Skeletal muscle cell (primary cell): Measurements from ENCODE around the gene FRAT1.
"Not testable (repeated sequence)": the region's sequence is repeated elsewhere in the genome, so short reads cannot be mapped to it uniquely, and the experiment has no call there.

Source experiments
- DNase-seq: peaks from one replicate; pipeline ENCODE4 v3.0.0-alpha.2; 2010; ENCODE audit warnings: low read depth
- H3K4me3 ChIP-seq: 2 replicates; pipeline ENCODE4 v1.5.1; 2011; ENCODE audit warnings: low read depth, mild to moderate bottlenecking, control low read depth, low read length, moderate library complexity

Gene FRAT1

DNA sequence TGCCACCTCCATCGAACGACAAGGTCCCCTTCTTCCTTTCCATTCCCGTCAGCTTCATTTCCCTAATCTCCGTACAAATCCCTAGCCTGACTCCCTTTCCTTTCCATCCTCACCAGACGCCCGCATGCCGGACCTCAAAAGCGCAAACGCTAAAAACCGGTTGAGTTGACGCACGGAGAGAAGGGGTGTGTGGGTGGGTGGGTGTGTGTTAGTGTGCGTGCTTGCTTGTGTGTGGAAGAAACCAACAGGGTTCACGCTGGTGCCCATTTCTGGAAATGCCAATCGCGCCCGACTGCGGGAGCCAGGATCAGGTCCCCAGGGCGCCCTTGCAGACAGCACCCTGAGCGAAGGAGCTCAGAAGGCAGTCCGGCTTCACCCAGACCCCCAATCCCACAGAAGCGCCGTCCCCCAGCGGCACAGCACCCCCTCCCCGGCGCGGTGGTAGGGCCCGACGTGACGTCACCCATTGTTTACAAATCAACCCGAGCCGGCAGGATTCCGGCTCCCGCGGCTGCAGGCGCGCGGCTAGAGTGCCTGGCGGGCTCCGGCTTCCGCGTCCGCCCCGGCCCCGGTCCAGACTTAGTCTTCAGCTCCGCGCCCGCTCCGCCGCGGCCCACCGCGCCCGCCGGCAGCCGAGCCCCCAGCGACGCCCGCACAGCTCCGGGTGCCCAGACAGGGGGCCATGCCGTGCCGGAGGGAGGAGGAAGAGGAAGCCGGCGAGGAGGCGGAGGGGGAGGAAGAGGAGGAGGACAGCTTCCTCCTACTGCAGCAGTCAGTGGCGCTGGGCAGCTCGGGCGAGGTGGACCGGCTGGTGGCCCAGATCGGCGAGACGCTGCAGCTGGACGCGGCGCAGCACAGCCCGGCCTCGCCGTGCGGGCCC is at the start of gene FRAT1:
TSS of gene FRAT1 (plus strand) at position 500 of the 880 bp plus-strand sequence. CDS start at position 683, 183 bp downstream.
- peak; percentile 78 for DNase-seq
- peak within 1 kb of the TSS; percentile 67 for H3K4me3 ChIP-seq

DNA sequence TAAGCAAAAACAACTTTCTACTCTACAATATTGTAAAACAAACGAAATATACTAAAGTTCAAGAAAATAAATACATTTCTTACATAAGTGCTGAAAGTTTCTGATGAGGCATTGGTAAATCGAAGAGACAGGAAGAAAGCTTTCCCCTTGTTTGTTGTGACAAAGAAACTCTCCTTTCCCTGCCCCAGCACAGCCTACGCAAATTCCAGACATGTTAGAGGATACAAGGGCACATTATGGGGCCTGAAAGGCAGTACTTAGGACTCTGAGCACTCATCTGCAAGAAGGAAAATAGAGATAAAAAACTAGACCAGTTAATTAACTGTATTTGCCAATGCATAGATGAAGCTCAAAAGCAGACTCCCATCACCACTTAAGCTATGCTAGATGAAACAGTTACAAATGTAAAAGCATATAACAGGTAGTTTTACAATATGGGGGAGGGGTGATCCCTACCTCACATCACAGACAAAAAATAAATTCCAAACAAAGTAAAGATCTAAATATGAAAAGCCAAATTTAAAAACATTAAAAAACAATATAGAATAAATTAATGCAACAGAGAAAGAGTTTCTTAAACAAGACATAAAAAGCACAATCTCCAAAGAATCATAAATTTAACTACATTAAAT is 48.4 kb upstream of the FRAT1 start:
- DNase-seq, result peak; percentile 6
- H3K4me3 ChIP-seq, result no peak overlapping the region

DNA sequence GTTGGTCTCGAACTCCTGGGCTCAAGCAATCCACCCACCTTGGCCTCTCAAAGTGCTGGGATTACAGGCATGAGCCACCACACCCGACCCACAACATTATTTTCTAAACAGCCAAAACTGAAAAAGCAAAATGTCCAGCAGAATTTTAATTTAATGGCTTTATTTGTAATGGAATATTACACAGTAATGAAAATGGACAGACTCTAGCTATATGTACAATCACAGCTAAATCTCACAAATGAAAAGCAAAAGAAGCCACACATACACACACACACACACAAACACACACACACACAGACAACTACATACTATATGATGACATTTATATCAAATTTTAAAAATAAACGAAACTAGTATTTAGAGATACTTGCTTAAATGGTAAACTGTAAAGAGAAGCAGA is 45.4 kb upstream of the FRAT1 start:
- H3K4me3 ChIP-seq, result no peak overlapping the region
- no peak for DNase-seq

DNA sequence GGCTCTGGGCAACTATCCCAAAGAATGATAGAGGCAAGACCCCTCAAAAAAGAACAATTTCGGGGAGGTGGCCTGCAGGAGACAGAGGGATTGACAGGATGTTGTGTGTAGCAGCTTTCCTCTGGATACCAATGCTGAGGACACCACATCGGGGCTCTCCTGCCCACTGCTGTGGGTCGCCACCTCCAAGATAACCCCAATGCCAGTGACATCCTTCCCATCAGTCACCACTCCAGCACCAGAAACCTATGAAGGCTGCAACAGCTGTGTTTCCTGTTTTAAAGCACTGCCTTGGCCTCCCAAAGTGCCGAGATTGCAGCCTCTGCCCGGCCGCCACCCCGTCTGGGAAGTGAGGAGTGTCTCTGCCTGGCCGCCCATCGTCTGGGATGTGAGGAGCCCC is 44.2 kb upstream of the FRAT1 start:
- no peak for DNase-seq
- H3K4me3 ChIP-seq, result no peak overlapping the region

- no peak for DNase-seq
- no peak overlapping the region for H3K4me3 ChIP-seq
Measured at GRCh38 chr10:97277551-97277950, 41.5 kb upstream of the FRAT1 start.

DNA sequence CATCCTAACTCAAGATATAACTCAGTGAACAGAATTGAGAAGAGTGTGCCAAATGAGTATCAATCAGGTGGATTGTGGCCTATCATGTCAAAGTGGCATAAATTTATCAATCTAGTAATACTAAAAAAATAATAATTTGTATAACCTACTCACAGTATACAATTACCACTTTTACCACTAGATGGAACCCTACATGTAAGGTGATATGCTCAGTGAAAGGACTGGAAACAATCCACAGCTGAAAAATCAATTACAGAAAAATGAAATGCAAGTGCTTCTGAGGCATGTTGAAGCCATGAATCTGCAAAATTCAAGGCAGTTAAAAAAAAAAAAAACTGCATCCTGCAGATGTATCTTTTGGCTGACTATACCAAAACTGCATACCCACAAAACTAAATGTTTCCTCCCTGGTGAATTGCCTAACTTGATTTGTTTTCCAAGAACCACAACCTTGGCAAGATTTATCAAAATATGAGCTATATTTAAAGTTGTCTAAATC is 40.5 kb upstream of the FRAT1 start:
- H3K4me3 ChIP-seq, result no peak overlapping the region
- DNase-seq, result peak; percentile 86

GRCh38 chr10:97279121-97279815 is 39.8 kb upstream of the FRAT1 start:
- no peak overlapping the region for H3K4me3 ChIP-seq
- no peak for DNase-seq

DNA sequence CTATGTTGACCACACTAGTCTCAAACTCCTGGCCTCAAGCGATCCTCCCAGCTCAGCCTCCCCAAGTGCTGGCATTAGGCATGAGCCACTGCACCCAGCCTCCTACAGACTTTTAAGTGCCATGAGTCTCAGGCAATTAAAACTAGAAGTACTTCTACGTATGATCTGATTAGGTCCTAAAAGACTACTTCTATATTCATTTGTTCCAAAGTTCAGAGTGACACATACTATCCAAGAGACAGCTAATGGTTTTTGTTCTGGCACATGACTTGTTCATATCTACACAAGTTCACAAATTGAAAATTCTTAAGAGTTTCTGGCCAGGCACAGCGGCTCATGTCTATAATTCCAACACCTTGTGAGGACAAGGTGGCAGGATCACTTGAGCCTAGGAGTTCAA is 38.3 kb upstream of the FRAT1 start:
- DNase-seq, result no peak
- H3K4me3 ChIP-seq, result no peak overlapping the region

- DNase-seq, H3K4me3 ChIP-seq: not testable (repeated sequence)
Measured at GRCh38 chr10:97290076-97290475, 29.0 kb upstream of the FRAT1 start.

DNA sequence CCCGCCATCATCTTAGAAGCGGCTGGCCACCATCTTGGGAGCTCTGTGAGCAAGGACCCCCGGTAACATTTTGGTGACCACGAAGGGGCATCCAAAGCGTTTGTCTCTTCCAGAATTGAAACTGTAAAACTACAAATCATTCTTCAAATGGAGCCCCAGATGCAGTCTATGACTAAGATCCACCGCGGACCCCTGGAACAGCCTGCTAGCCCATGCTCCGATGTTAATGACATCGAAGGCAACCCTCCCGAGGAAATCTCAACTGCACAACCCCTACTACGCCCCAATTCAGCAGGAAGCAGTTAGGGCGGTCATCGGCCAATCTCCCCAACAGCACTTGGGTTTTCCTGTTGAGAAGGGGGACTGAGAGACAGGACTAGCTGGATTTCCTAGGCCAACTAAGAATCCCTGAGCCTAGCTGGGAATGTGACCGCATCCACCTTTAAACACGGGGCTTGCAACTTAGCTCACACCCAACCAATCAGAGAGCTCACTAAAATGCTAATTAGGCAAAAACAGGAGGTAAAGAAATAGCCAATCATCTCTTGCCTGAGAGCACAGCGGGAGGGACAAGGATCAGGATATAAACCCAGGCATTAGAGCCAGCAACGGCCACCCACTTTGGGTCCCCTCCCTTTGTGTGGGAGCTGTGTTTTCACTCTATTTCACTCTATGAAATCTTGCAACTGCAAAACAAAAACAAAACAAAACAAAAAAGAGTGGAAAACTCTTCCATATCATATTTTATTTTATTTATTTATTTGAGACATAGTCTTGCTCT is 28.3 kb upstream of the FRAT1 start:
- H3K4me3 ChIP-seq, result peak overlapping the region; percentile 87
- DNase-seq, result not testable (repeated sequence)

- no peak for DNase-seq
- peak overlapping the region; percentile 87 for H3K4me3 ChIP-seq
Measured at GRCh38 chr10:97291357-97292096, 27.5 kb upstream of the FRAT1 start.

GRCh38 chr10:97292097-97292861 is 26.8 kb upstream of the FRAT1 start, which contains the start of gene ARHGAP19:
ARHGAP19 (minus strand) TSS chr10:97292637; CDS start chr10:97292627, 10 bp downstream.
- H3K4me3 ChIP-seq, result peak within 1 kb of the TSS; percentile 87
- DNase-seq, result peak; percentile 92

DNA sequence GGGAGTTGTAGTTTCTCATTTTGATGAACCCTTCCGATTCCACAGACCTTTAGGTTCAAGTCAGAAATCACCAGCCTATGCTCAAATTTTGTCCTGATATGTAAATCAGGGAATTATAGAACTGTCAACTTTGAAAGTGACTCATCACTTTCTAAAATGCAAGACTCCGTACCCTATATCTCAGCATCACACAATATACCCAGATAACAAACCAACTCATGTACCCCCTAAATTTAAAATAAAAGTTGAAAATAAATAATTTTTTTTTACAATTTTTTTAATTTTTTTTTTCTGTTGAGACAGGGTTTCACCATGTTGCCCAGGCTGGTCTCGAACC is 26.2 kb upstream of the FRAT1 start:
- no peak for DNase-seq
- H3K4me3 ChIP-seq, result no peak overlapping the region

DNA sequence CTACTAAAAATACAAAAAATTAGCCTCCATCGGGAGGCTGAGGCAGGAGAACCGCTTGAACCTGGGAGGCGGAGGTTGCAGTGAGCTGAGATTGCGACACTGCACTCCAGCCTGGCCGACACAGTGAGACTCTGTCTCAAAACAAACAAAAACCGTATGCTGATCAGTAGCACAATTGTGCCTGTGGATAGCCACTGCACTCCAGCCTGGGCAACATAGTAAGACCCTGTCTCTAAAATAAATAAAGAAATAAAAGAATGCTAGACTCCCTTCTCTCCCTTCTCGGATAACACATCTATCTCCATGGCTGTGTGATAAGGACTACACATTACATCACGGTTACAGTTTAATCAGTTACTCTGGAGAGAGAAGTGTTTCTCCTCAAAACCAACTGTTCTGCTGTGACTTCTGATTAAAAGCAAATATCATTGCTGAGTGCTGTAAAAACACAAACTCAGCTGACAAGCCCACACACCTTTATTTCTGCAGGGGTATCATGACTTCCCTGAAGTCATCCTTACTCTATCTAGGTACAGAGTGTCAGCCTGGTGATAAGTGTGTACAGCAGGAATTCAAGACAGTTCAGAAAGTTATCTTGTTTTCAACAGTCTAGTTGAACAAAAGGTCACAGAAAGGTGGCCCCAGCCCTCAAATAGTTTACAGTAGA is 21.4 kb upstream of the FRAT1 start:
- H3K4me3 ChIP-seq, result no peak overlapping the region
- DNase-seq, result no peak

DNA sequence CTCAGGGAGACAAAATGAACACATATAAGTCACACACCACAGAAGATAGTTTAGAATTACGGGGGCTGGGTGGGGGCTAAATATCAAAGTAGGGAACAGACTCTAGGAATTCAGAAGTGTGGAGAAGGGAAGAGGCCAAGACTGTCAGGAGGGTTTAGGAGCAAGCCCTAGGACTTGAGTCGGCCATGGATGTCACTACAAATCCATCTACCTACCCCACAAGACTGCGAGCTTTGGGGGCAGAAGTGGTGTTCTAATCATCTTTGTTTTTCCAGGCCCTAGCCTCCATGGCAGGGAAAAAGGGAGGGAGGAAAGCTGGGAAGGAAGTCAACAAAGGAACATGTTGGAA is 20.9 kb upstream of the FRAT1 start:
- DNase-seq, result no peak
- no peak overlapping the region for H3K4me3 ChIP-seq

DNA sequence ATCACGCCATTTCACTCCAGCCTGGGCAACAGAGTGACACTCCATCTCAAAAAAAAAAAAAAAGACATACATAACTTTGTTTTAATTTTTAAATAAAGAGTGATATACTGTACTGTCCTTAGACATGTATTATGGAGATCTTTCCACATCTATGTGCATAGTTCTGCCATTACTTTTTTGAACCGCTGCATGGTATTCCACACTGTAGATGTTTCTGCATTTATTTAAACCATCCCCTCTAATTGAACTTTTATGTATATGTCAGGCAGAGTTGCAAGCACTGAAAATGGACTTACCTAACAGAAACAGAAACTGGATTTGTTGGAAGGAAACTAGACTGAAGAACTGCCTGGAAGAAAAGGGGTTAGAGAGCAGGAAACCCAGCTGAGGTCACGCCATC is 18.1 kb upstream of the FRAT1 start:
- H3K4me3 ChIP-seq, result no peak overlapping the region
- no peak for DNase-seq

DNA sequence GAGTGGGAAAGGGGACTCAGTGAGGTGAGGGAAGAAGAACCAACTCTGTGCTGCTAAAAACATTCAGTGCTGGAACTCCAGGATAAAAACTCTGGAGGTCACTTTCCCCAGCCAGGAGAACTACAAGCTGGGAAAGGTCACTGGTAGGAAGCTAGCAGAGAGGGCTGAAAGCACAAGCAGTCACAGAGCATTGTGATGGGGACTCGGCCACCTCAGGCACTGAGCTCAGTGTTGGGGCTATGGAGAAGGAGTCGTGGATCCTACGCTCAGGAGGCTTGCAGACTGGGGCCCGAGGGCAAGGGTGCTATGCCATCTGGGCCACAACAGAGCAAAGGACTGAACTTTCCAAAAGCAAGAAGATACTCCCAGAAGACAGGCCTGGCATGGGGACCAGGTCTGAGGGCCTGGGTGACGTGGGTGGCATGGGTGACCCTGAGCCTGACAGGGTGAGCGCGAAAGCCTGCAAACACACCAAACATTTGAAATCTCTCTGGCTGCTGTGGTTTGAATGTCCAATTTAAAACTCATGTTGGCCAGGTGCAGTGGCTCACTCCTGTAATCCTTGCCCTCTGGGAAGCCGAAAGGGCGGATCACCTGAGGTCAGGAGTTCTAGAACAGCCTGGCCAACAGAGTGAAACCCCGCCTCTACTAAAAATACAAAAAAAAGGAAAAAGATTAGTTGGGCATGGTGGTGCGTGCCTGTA is 16.8 kb upstream of the FRAT1 start:
- no peak overlapping the region for H3K4me3 ChIP-seq
- DNase-seq, result no peak
